ENCODE data around the gene KRT79. TPM values are rescaled to one million over a fixed set of nuclear protein-coding genes. Genes with fewer than 3 reads are reported as not detected.

Gene KRT79
- total and polyA plus RNA-seq, 2 donors, result 1.0 to 25.8 TPM

DNA sequence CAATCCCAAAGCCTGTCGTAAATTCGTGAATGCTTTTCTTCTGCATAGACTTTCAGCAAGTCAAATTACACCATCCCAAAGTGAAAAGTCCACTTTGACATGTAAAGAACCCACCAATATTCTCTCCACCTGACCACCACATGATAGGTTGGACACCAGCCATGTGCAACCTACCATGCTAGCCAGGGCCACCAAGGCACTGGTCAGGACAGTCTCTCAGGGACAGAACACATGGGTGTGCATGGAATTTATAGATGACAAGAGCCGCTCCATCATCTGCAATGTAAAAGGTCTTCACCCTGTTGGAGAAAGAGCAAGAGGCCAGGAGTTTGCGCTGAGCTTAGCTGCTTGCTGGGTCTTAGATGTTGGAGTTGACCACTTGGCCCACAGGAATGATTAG, 51.6 kb downstream of the KRT79 start:
- Histone ChIP-seq H3K4me3 (ENCODE audit: low read length in 2 of 2) (no peak overlapping the region), H3K4me1 (ENCODE audit: control insufficient read depth in 2 of 2, insufficient read depth in 2 of 2, low read length in 2 of 2) (no peaks in the 10 kb centered on the region), H3K36me3 (ENCODE audit: control insufficient read depth in 2 of 2, insufficient read depth in 2 of 2, low read length in 1 of 2) (no peaks in the 10 kb centered on the region), H3K27ac (ENCODE audit: low read depth in 1 of 2, low read length in 1 of 2) (no peak overlapping the region), H3K9me3 (ENCODE audit: control insufficient read depth in 2 of 2, insufficient read depth in 1 of 2, low read length in 1 of 2) (no peaks in the 10 kb centered on the region), H3K27me3 (ENCODE audit: control insufficient read depth in 2 of 2, insufficient read depth in 1 of 2, low read length in 1 of 2) (peaks cover 0 to 4% of the 10 kb centered on the region in 2 donors)
- WGBS, result 96% methylated on average over 4 of the region's 4 CpGs
- DNase-seq (ENCODE audit: low read depth in 6 of 9, low spot score in 9 of 9), result no peak

DNA sequence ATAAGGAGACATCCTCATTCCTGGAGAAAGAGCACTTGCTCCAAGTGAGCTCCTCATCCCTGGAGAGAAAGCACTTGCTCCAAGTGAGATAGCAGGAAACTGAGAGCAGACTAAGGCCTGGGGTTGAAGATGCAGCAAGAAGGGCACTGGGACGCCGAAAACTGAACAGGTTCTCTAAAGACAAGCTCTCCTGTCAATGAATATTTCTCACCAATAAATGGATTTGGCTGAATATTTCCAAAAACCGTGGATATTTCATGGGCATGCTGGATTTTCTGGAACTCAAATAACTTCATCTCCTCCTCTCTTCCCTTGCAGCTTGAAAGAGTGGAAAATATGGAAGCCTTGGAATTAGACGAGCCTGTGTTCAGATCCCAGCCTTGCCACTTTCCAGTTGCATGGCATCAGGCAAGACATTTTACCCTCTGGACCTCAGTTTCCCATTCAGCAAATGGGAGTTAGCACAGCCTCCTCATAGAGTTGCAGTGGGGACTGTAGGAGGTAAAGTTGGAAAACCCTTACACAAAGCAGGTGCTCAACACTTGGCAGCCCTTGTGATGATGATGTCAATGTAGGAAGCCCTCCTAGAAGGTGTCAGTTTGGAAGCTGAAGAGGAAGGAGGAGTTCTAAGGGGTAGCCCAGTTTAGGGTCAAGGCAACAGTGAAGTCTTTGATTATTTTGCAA, 52.6 kb downstream of the KRT79 start:
- WGBS, result 89% methylated on average over 4 of the region's 4 CpGs
- no peak for DNase-seq (ENCODE audit: low read depth in 6 of 9, low spot score in 9 of 9)
- Histone ChIP-seq H3K9me3 (ENCODE audit: control insufficient read depth in 2 of 2, insufficient read depth in 1 of 2, low read length in 1 of 2) (no peaks in the 10 kb centered on the region), H3K4me1 (ENCODE audit: control insufficient read depth in 2 of 2, insufficient read depth in 2 of 2, low read length in 2 of 2) (no peaks in the 10 kb centered on the region), H3K36me3 (ENCODE audit: control insufficient read depth in 2 of 2, insufficient read depth in 2 of 2, low read length in 1 of 2) (no peaks in the 10 kb centered on the region), H3K27ac (ENCODE audit: low read depth in 1 of 2, low read length in 1 of 2) (no peak overlapping the region), H3K4me3 (ENCODE audit: low read length in 2 of 2) (no peak overlapping the region), H3K27me3 (ENCODE audit: control insufficient read depth in 2 of 2, insufficient read depth in 1 of 2, low read length in 1 of 2) (peaks cover 0 to 6% of the 10 kb centered on the region in 2 donors)

- H3K27me3 ChIP-seq (ENCODE audit: control insufficient read depth in 2 of 2, insufficient read depth in 1 of 2, low read length in 1 of 2), result peaks cover 0 to 6% of the 10 kb centered on the region in 2 donors
- 91% methylated on average over 6 of the region's 6 CpGs for WGBS
- no peaks in the 10 kb centered on the region for H3K9me3 ChIP-seq (ENCODE audit: control insufficient read depth in 2 of 2, insufficient read depth in 1 of 2, low read length in 1 of 2)
Measured at GRCh38 chr12:52779914-52780313, 54.2 kb downstream of the KRT79 start.

GRCh38 chr12:52778833-52779232, 55.3 kb downstream of the KRT79 start:
- peaks cover 0 to 6% of the 10 kb centered on the region in 2 donors for H3K27me3 ChIP-seq (ENCODE audit: control insufficient read depth in 2 of 2, insufficient read depth in 1 of 2, low read length in 1 of 2)
- no peak overlapping the region for H3K27ac ChIP-seq (ENCODE audit: low read depth in 1 of 2, low read length in 1 of 2)
- H3K4me1 ChIP-seq (ENCODE audit: control insufficient read depth in 2 of 2, insufficient read depth in 2 of 2, low read length in 2 of 2), result no peaks in the 10 kb centered on the region
- H3K9me3 ChIP-seq (ENCODE audit: control insufficient read depth in 2 of 2, insufficient read depth in 1 of 2, low read length in 1 of 2), result no peaks in the 10 kb centered on the region
- H3K4me3 ChIP-seq (ENCODE audit: low read length in 2 of 2), result no peak overlapping the region
- WGBS, result 96% methylated on average over 2 of the region's 2 CpGs
- H3K36me3 ChIP-seq (ENCODE audit: control insufficient read depth in 2 of 2, insufficient read depth in 2 of 2, low read length in 1 of 2), result no peaks in the 10 kb centered on the region
- no peak for DNase-seq (ENCODE audit: low read depth in 6 of 9, low spot score in 9 of 9)

More at GRCh38 chr12:52779914-52780313, 54.2 kb downstream of the KRT79 start:
- Histone ChIP-seq H3K4me3 (ENCODE audit: low read length in 2 of 2) (no peak overlapping the region), H3K36me3 (ENCODE audit: control insufficient read depth in 2 of 2, insufficient read depth in 2 of 2, low read length in 1 of 2) (no peaks in the 10 kb centered on the region), H3K27ac (ENCODE audit: low read depth in 1 of 2, low read length in 1 of 2) (no peak overlapping the region), H3K4me1 (ENCODE audit: control insufficient read depth in 2 of 2, insufficient read depth in 2 of 2, low read length in 2 of 2) (no peaks in the 10 kb centered on the region)
- DNase-seq (ENCODE audit: low read depth in 6 of 9, low spot score in 9 of 9), result no peak

DNA sequence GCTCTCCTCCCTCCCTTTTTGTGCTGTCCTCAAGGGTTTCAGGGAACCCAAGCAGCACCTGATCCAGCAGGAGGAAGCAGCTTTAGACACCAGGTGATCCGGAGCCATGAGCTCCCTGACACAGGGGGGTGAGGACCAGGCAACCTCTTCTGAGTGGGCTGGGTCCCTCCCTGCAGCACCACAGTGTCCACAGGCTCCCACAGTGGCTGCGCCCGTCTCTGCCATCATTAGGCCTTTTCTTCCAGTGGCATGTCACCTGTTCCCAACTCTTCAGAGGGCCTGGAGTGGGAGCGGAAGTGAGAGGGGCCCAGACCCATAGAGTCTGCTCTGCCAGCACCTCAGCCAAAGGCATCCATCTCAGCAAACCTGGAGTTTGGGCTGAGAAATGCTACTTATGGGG, 56.5 kb downstream of the KRT79 start:
- H3K27me3 ChIP-seq (ENCODE audit: control insufficient read depth in 2 of 2, insufficient read depth in 1 of 2, low read length in 1 of 2), result peaks cover 0 to 6% of the 10 kb centered on the region in 2 donors
- no peak overlapping the region for H3K27ac ChIP-seq (ENCODE audit: low read depth in 1 of 2, low read length in 1 of 2)
- H3K4me3 ChIP-seq (ENCODE audit: low read length in 2 of 2), result no peak overlapping the region
- H3K36me3 ChIP-seq (ENCODE audit: control insufficient read depth in 2 of 2, insufficient read depth in 2 of 2, low read length in 1 of 2), result no peaks in the 10 kb centered on the region
- H3K4me1 ChIP-seq (ENCODE audit: control insufficient read depth in 2 of 2, insufficient read depth in 2 of 2, low read length in 2 of 2), result no peaks in the 10 kb centered on the region
- H3K9me3 ChIP-seq (ENCODE audit: control insufficient read depth in 2 of 2, insufficient read depth in 1 of 2, low read length in 1 of 2), result no peaks in the 10 kb centered on the region
- DNase-seq (ENCODE audit: low read depth in 6 of 9, low spot score in 9 of 9), result no peak
- WGBS, result 95% methylated on average over 4 of the region's 4 CpGs

DNA sequence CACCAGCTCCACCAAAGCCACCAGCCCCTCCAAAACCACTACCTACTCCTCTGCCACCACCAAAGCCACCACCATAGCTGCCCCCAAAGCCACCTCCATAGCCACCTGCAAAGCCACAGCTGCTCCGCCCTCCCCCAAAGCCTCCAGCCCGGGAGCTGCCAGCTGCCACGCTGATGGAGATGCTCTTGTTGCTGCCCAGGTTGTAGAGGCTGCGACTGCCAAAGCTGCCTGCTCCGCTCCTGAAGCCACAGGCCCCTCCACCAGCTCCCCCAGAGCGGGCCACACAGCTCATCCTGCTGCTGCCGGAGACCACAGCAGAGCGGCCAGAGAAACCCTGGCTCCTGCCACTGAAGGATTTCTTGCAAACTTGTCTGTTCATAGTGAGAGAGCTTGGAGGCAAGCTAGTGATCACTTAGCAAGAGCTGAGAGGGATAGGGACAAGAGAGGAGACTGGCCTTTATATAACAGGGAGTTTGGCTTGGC, 57.2 kb downstream of the KRT79 start, which contains the start of gene KRT76:
Gene KRT76 (minus strand): TSS at position 433 of the 483 bp plus-strand sequence. CDS start 54 bp downstream, at position 379.
- DNase-seq (ENCODE audit: low read depth in 6 of 9, low spot score in 9 of 9), result no peak
- peaks cover 0 to 6% of the 10 kb centered on the region in 2 donors for H3K27me3 ChIP-seq (ENCODE audit: control insufficient read depth in 2 of 2, insufficient read depth in 1 of 2, low read length in 1 of 2)
- no peaks in the 10 kb centered on the region for H3K9me3 ChIP-seq (ENCODE audit: control insufficient read depth in 2 of 2, insufficient read depth in 1 of 2, low read length in 1 of 2)
- 87% methylated on average over 8 of the region's 8 CpGs for WGBS
- no peak within 1 kb of the TSS for H3K27ac ChIP-seq (ENCODE audit: low read depth in 1 of 2, low read length in 1 of 2)
- no peaks in the 10 kb centered on the region for H3K4me1 ChIP-seq (ENCODE audit: control insufficient read depth in 2 of 2, insufficient read depth in 2 of 2, low read length in 2 of 2)
- H3K36me3 ChIP-seq (ENCODE audit: control insufficient read depth in 2 of 2, insufficient read depth in 2 of 2, low read length in 1 of 2), result no peaks in the 10 kb centered on the region
- no peak within 1 kb of the TSS for H3K4me3 ChIP-seq (ENCODE audit: low read length in 2 of 2)

GRCh38 chr12:52776435-52776834, 57.7 kb downstream of the KRT79 start:
- no peaks in the 10 kb centered on the region for H3K36me3 ChIP-seq (ENCODE audit: control insufficient read depth in 2 of 2, insufficient read depth in 2 of 2, low read length in 1 of 2)
- no peaks in the 10 kb centered on the region for H3K9me3 ChIP-seq (ENCODE audit: control insufficient read depth in 2 of 2, insufficient read depth in 1 of 2, low read length in 1 of 2)
- H3K4me1 ChIP-seq (ENCODE audit: control insufficient read depth in 2 of 2, insufficient read depth in 2 of 2, low read length in 2 of 2), result no peaks in the 10 kb centered on the region
- no peak overlapping the region for H3K4me3 ChIP-seq (ENCODE audit: low read length in 2 of 2)
- 95% methylated on average over 5 of the region's 5 CpGs for WGBS
- H3K27me3 ChIP-seq (ENCODE audit: control insufficient read depth in 2 of 2, insufficient read depth in 1 of 2, low read length in 1 of 2), result peaks cover 0 to 6% of the 10 kb centered on the region in 2 donors
- DNase-seq (ENCODE audit: low read depth in 6 of 9, low spot score in 9 of 9), result no peak
- no peak overlapping the region for H3K27ac ChIP-seq (ENCODE audit: low read depth in 1 of 2, low read length in 1 of 2)

GRCh38 chr12:52774629-52775250, 59.4 kb downstream of the KRT79 start:
- no peak for DNase-seq (ENCODE audit: low read depth in 6 of 9, low spot score in 9 of 9)
- no peaks in the 10 kb centered on the region for H3K9me3 ChIP-seq (ENCODE audit: control insufficient read depth in 2 of 2, insufficient read depth in 1 of 2, low read length in 1 of 2)
- no peaks in the 10 kb centered on the region for H3K4me1 ChIP-seq (ENCODE audit: control insufficient read depth in 2 of 2, insufficient read depth in 2 of 2, low read length in 2 of 2)
- 88% methylated on average over 8 of the region's 8 CpGs for WGBS
- H3K36me3 ChIP-seq (ENCODE audit: control insufficient read depth in 2 of 2, insufficient read depth in 2 of 2, low read length in 1 of 2), result no peaks in the 10 kb centered on the region
- no peak overlapping the region for H3K4me3 ChIP-seq (ENCODE audit: low read length in 2 of 2)
- peaks cover 0 to 6% of the 10 kb centered on the region in 2 donors for H3K27me3 ChIP-seq (ENCODE audit: control insufficient read depth in 2 of 2, insufficient read depth in 1 of 2, low read length in 1 of 2)
- H3K27ac ChIP-seq (ENCODE audit: low read depth in 1 of 2, low read length in 1 of 2), result no peak overlapping the region

GRCh38 chr12:52772772-52773171, 61.3 kb downstream of the KRT79 start:
- Histone ChIP-seq H3K36me3 (ENCODE audit: control insufficient read depth in 2 of 2, insufficient read depth in 2 of 2, low read length in 1 of 2) (no peaks in the 10 kb centered on the region), H3K4me1 (ENCODE audit: control insufficient read depth in 2 of 2, insufficient read depth in 2 of 2, low read length in 2 of 2) (no peaks in the 10 kb centered on the region), H3K27me3 (ENCODE audit: control insufficient read depth in 2 of 2, insufficient read depth in 1 of 2, low read length in 1 of 2) (peaks cover 0 to 6% of the 10 kb centered on the region in 2 donors), H3K27ac (ENCODE audit: low read depth in 1 of 2, low read length in 1 of 2) (no peak overlapping the region), H3K4me3 (ENCODE audit: low read length in 2 of 2) (no peak overlapping the region), H3K9me3 (ENCODE audit: control insufficient read depth in 2 of 2, insufficient read depth in 1 of 2, low read length in 1 of 2) (no peaks in the 10 kb centered on the region)
- no peak for DNase-seq (ENCODE audit: low read depth in 6 of 9, low spot score in 9 of 9)
- 76% methylated on average over 3 of the region's 3 CpGs for WGBS

Data from thymus (tissue), 11 donors.